NCI-H82 treated with DMSO at 0.1 percent for 48 hours (cell line): ENCODE results near the gene JARID2.

ENCODE experiments used
- DNase-seq: peaks from one replicate; lab custom pipeline; 2025; ENCODE audit not compliant: unreplicated experiment; lab: John Stamatoyannopoulos, UW

JARID2 gene

GRCh38 chr6:15458021-15458459 lies 212.2 kb downstream of the JARID2 start:
- no peak for DNase-seq

GRCh38 chr6:15460110-15460727 lies 214.3 kb downstream of the JARID2 start:
- no peak for DNase-seq

DNA sequence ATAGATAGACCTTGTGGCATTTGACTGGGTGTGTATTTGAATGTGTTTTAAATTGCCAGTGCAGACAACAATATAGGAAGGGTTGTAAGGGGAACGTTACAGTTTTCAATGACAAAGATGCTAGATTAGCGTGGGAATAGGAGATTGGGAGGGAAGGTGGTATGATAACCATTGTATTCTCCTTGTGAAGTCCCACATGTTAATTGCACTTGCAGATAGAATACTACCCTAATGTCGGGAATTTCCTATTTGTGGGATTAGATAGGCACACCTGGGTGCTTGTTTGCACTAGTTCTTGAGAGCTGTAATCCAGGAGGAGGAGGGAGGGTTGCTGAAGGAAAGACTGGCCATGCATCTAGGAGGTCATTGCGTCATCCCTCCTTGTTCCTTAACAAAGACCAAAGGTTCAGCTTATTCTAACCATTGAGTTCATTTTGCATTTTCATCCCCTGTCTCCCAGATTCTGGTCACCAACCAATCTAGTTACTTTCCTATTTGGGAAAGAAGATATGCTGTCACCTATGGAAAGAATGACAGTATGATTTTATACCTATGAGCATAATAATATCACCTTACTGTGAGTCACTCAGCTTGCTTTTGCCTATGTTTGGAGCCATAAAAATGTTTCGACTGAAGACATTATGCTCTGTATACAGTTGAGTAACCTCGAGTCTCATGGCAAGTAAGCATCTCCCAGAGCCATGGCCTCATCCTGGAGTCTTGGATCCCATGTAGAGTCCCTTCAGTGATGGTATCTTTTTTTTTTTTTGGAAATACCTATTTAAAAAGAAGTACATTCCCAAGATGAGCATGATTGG lies 215.5 kb downstream of the JARID2 start:
- DNase-seq, result no peak

- no peak for DNase-seq
Measured at GRCh38 chr6:15462256-15462655, 216.4 kb downstream of the JARID2 start.

GRCh38 chr6:15462717-15463525 lies 217.1 kb downstream of the JARID2 start:
- no peak for DNase-seq

DNA sequence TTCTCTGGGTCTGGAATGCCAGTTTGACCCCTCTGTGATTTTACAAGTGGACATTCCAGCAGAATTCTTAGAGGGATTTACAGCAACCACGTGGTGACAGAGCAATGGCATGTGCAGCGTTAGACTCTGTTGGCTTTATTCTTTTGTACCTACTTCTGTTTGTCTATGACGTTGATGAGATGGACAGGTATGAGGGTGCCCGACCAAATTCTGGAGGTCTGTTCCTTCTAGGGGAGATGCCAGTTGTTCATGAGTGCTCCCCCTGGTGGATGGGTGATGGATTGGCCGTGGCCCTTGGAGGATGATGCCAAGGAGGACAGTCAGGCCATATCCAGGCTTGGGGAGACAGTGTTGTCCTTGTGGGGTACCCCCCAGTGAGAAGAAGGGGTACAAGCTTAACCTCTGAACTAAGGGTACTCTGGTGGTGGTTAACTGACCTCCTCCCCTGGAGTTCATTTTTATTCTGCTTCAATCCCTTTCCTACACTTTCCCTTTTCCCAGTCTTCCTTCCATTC lies 218.4 kb downstream of the JARID2 start:
- no peak for DNase-seq

DNA sequence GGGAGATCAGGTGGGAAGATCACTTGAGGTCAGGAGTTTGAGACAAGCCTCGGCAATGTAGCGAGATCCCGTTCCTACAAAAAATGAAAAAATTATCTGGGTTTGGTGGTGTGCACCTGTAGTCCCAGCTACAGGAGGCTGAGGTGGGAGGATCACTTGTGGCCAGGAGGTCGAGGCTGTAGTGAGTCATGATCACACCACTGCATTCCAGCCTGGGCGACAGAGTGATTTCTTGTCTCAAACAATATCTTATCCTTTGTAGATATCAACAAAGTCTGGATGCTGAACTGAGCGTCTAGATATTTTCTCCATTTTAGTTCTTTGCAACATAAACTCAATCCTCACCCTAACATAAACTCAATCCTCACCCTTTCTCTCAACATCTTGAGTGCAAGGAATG lies 219.3 kb downstream of the JARID2 start:
- no peak for DNase-seq

DNA sequence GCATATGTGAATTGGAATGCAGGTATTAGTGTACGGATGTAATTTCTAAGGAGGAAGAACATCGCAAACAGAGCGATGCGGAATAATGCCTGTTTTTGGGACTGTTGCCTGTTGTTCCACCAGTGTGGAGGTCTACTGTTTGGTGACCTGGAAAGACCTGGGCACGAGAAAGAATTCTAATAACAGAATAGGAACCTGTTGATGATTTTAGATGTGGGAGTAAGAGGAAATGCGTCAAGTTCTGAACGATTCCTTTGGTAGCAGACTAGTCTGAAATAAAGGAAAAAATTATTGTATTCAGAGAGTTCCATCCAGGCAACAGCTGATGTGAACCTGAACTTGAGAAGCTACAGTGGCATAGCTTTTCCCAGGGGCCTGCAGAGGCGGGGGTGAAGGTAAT lies 224.9 kb downstream of the JARID2 start:
- no peak for DNase-seq

GRCh38 chr6:15472621-15473020 lies 226.8 kb downstream of the JARID2 start:
- no peak for DNase-seq

DNA sequence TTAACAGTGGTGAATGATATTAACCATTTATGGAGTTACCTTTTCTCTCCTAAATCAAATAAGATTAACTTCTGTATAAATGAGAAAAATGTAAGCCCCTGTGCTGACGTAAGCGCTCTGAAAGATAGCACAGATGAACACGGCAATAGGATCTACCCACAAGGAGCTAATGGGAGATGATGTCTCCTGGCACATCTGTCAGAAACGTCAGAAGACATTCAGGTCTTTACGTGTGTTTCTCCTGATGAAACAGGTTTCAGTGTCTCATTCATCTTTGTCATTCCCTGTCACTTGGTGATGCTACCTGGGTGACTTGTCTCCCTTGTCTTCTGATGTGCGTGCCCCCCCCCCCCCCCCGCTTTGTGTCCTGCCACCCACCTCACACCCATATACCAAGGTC lies 227.3 kb downstream of the JARID2 start:
- no peak for DNase-seq

DNA sequence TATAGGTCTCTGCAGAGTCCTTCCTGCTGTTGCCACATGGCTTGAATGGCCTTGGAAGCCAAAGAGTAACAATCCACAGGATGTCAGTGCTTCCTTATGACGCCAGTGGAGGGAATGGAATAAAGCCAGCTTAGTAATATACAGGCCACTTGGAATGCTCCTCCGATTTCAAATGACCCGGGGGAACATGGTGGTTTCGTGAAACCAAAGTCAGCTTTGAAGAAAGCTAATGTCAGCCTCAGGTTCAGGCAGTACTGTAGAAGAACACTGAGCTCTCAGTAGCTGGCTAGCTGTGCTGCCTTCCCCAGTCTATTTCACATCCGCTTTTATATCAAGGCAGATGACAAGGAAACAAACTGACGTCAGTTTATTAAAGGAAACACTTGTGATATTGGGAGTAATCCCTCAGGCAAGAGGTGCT lies 227.9 kb downstream of the JARID2 start:
- no peak for DNase-seq

- DNase-seq, result no peak
Measured at GRCh38 chr6:15474196-15474595, 228.3 kb downstream of the JARID2 start.

DNA sequence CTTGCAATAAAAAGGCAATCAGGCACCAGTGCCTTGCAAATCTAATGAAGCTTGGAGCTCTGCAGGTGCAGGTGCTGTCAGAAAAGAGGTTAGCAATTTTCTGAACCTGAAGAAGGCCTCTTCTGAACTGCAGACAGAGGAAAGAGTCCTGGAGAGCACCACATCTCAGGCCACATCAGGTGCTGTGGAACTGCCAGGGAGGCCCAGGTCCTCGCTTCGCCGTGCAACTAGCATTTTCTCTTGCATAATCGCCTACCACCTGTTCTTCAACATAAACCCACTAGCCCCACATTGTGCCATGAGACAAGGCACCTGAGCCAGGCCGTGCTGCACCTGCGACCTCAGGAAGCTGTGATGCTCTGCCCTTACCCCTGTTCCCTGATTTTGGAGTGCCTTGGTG lies 229.4 kb downstream of the JARID2 start:
- no peak for DNase-seq

- DNase-seq, result no peak
Measured at GRCh38 chr6:15475872-15476271, 230.0 kb downstream of the JARID2 start.

DNA sequence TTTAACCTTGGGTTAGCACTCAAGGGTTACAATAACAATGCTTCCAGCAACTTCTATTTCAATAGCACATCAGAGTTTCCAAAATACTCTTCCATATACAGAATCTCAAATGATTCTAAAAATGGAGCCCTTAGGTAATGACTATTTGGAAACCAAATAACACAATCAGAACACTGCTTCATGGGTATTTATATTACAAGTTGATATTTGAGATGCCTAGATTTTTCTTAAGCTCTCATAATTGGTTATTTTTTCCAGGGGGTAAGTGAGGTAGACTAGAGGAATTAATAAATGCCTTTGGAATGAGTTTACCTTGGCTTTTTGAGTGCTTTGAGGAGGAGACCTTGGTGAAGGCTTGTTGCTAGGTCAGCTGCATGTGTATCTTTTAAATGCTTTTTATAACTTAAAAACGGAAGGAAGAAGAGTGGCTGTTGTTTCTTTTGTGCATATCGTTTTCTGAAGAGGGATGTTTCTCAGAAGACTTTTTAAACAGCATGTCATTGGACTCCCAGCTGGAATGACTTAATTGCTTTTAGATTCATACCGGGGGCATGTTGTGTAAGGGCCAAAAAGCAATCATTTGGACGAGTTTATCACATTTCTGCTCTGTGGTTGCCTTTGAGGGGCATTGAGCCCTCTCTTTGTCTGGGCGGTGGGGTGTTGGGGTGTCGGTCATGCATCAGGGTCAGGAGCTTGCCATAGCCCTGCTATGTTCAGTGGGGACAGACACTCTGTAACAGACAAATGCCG lies 230.9 kb downstream of the JARID2 start:
- no peak for DNase-seq

DNA sequence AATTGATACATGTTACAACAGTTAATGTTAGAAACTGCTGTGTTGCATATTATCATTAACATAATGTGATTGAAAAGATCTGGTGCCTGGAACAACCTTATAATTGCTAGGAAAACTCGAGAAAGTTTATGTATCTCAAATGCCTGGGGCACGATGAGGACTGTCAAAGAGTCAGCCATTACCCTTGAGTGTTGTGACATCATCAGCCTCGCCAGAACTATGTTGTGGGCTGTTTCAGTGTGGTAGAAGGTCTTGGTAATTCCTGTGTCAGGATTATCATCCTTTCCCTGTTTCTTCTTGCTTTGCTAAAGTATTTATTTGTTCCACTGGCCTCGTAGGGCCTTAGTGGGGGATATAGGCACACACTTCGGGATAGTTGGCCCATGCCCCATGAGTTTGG lies 231.9 kb downstream of the JARID2 start:
- no peak for DNase-seq

DNA sequence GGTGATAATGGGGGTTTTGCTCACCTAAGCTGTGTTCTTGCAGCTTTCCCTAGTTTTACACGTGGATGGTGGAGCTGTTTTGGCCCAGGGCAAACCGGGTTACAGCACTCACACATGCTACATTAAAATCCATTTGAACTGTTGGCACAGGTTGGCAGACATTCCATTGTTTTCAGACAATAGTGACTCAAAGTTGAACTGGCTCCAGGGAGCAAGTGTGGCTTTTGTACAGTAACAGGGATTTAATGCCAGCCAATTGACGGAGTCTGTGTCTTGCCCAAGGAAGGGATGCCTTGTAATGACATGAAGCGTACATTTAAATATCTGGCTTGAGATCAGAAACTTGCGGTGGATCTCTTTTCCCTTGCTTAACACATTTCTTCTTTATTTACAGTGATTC lies 233.9 kb downstream of the JARID2 start:
- DNase-seq, result no peak

- DNase-seq, result no peak
Measured at GRCh38 chr6:15480525-15480924, 234.7 kb downstream of the JARID2 start.

DNA sequence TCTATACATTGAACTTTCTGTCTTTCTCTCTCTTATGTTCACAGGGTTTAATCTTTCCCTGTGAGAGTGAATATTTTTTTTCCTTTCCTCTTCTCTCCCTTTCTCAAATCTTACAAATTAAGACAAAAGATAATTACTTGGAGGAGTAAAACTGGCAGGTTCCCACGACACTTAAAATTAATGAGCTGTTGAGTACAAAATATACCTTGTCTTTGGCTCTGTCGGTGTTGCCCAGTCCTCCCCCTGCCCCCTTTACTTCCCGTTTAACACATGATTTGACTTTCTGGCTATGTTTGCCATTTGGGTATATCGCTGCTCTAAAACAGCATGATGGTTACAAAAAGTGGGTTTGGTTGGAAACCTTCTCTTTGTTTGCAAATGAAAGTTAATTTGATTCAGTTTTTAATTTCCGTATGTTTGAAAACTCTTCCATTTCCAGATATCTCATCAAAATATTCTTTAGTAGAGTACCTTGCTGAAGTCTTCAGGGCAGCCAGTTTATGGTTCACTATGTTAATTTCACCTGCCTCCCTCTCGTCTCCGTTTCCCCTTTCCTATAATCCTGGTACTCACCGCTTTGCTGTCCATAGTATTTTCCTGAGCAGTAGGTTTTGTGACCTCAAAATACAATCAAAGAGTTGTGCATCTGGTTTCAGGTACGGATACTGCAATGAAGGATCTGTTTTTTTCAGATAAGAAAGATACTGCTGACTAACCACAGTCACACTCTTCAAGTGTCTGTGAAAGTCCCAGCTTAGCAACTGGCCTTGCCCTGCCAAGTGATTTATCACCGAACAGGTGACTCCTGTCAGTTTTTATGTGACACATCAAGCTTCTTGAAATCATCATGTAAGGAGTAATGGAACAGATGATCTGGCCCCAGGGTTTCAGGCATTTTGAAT lies 235.8 kb downstream of the JARID2 start:
- no peak for DNase-seq

- DNase-seq, result no peak
Measured at GRCh38 chr6:15483060-15483459, 237.2 kb downstream of the JARID2 start.
